ENCODE measurements around the gene PRKAG2.

Gene PRKAG2

GRCh38 chr7:151680810-151681209 is 196.1 kb downstream of the PRKAG2 start:
- Histone ChIP-seq H3K4me2 (no peak overlapping the region), H3K4me1 (ENCODE audit: low read depth, poor library complexity, severe bottlenecking) (no peaks in the 10 kb centered on the region), H3K79me2 (ENCODE audit: insufficient read depth, low read depth) (no peaks in the 10 kb centered on the region), H2AFZ (ENCODE audit: low read depth) (no peak overlapping the region), H3K27me3 (ENCODE audit: insufficient read depth, low read depth) (no peaks in the 10 kb centered on the region), H3K27ac (no peak overlapping the region), H4K20me1 (ENCODE audit: insufficient read depth) (no peaks in the 10 kb centered on the region), H3K36me3 (ENCODE audit: insufficient read depth) (no peaks in the 10 kb centered on the region), H3K9ac (no peak overlapping the region), H3K4me3 (IDR thresholded peaks at IDR 0.05; ENCODE audit: insufficient read depth, low read depth, low read length) (no peak overlapping the region)
- no peak for TF ChIP-seq CTCF (conservative IDR thresholded peaks at IDR 0.05; ENCODE audit: low read depth, low read length)

GRCh38 chr7:151679881-151680612 is 196.9 kb downstream of the PRKAG2 start:
- Histone ChIP-seq H3K36me3 (ENCODE audit: insufficient read depth) (no peaks in the 10 kb centered on the region), H3K4me1 (ENCODE audit: low read depth, poor library complexity, severe bottlenecking) (no peaks in the 10 kb centered on the region), H3K9ac (no peak overlapping the region), H3K4me3 (IDR thresholded peaks at IDR 0.05; ENCODE audit: insufficient read depth, low read depth, low read length) (no peak overlapping the region), H3K27me3 (ENCODE audit: insufficient read depth, low read depth) (no peaks in the 10 kb centered on the region), H4K20me1 (ENCODE audit: insufficient read depth) (no peaks in the 10 kb centered on the region), H3K4me2 (no peak overlapping the region), H3K27ac (no peak overlapping the region), H3K79me2 (ENCODE audit: insufficient read depth, low read depth) (no peaks in the 10 kb centered on the region), H2AFZ (ENCODE audit: low read depth) (no peak overlapping the region)
- no peak for TF ChIP-seq CTCF (conservative IDR thresholded peaks at IDR 0.05; ENCODE audit: low read depth, low read length)

GRCh38 chr7:151679071-151679708 is 197.7 kb downstream of the PRKAG2 start:
- Histone ChIP-seq H3K36me3 (ENCODE audit: insufficient read depth) (no peaks in the 10 kb centered on the region), H2AFZ (ENCODE audit: low read depth) (no peak overlapping the region), H3K4me1 (ENCODE audit: low read depth, poor library complexity, severe bottlenecking) (no peaks in the 10 kb centered on the region), H3K27me3 (ENCODE audit: insufficient read depth, low read depth) (no peaks in the 10 kb centered on the region), H3K4me2 (no peak overlapping the region), H3K9ac (no peak overlapping the region), H3K79me2 (ENCODE audit: insufficient read depth, low read depth) (no peaks in the 10 kb centered on the region), H4K20me1 (ENCODE audit: insufficient read depth) (no peaks in the 10 kb centered on the region), H3K27ac (no peak overlapping the region), H3K4me3 (IDR thresholded peaks at IDR 0.05; ENCODE audit: insufficient read depth, low read depth, low read length) (no peak overlapping the region)
- TF ChIP-seq CTCF (conservative IDR thresholded peaks at IDR 0.05; ENCODE audit: low read depth, low read length) = no peak

- Histone ChIP-seq H3K4me2 (no peak overlapping the region), H2AFZ (ENCODE audit: low read depth) (no peak overlapping the region), H3K4me3 (IDR thresholded peaks at IDR 0.05; ENCODE audit: insufficient read depth, low read depth, low read length) (no peak overlapping the region), H3K4me1 (ENCODE audit: low read depth, poor library complexity, severe bottlenecking) (no peaks in the 10 kb centered on the region), H3K36me3 (ENCODE audit: insufficient read depth) (no peaks in the 10 kb centered on the region), H3K27me3 (ENCODE audit: insufficient read depth, low read depth) (no peaks in the 10 kb centered on the region), H3K9ac (no peak overlapping the region), H3K79me2 (ENCODE audit: insufficient read depth, low read depth) (no peaks in the 10 kb centered on the region), H3K27ac (no peak overlapping the region), H4K20me1 (ENCODE audit: insufficient read depth) (no peaks in the 10 kb centered on the region)
- no peak for TF ChIP-seq CTCF (conservative IDR thresholded peaks at IDR 0.05; ENCODE audit: low read depth, low read length)
Observed at GRCh38 chr7:151678227-151678604, 198.7 kb downstream of the PRKAG2 start.
